Measurements from ENCODE around the gene CDK8.
"Not testable (repeated sequence)": the region's sequence is repeated elsewhere in the genome, so short reads cannot be mapped to it uniquely, and the experiment has no call there.

CDK8 gene

GRCh38 chr13:26247011-26247410 is 6.9 kb upstream of the CDK8 start:
- no peak overlapping the region for H3K4me3 ChIP-seq (ENCODE audit: low read depth, low read length)
- in situ Hi-C loops (cut with HindIII; ENCODE audit: low pct_ligation_motif_present, low sequenced_read_pairs): no loop called here
- no peaks in the 10 kb centered on the region for H3K27me3 ChIP-seq (replicated peaks)
- no peak for DNase-seq
- H3K27ac ChIP-seq: no peak overlapping the region
- no peaks in the 10 kb centered on the region for H3K36me3 ChIP-seq (replicated peaks)
- no peak for TF ChIP-seq CTCF (IDR thresholded peaks at IDR 0.05; ENCODE audit: low read depth, low read length, missing control alignments)

GRCh38 chr13:26247608-26248007 is 6.3 kb upstream of the CDK8 start:
- peak; percentile 11 for DNase-seq
- Histone ChIP-seq H3K4me3 (ENCODE audit: low read depth, low read length) (no peak overlapping the region), H3K27me3 (replicated peaks) (no peaks in the 10 kb centered on the region), H3K27ac (no peak overlapping the region), H3K36me3 (replicated peaks) (no peaks in the 10 kb centered on the region)
- in situ Hi-C loops (cut with HindIII; ENCODE audit: low pct_ligation_motif_present, low sequenced_read_pairs): no loop called here
- no peak for TF ChIP-seq CTCF (IDR thresholded peaks at IDR 0.05; ENCODE audit: low read depth, low read length, missing control alignments)

- Histone ChIP-seq H3K4me3 (ENCODE audit: low read depth, low read length) (no peak overlapping the region), H3K27ac (no peak overlapping the region), H3K27me3 (replicated peaks) (no peaks in the 10 kb centered on the region), H3K36me3 (replicated peaks) (no peaks in the 10 kb centered on the region)
- in situ Hi-C loops (cut with HindIII; ENCODE audit: low pct_ligation_motif_present, low sequenced_read_pairs): no loop called here
- no peak for DNase-seq
- no peak for TF ChIP-seq CTCF (IDR thresholded peaks at IDR 0.05; ENCODE audit: low read depth, low read length, missing control alignments)
Observed at GRCh38 chr13:26249551-26249950, 4.4 kb upstream of the CDK8 start.

- H3K27ac ChIP-seq; H3K27me3 ChIP-seq (replicated peaks); H3K4me3 ChIP-seq (ENCODE audit: low read depth, low read length); H3K36me3 ChIP-seq (replicated peaks); in situ Hi-C loops (cut with HindIII; ENCODE audit: low pct_ligation_motif_present, low sequenced_read_pairs); DNase-seq: not testable (repeated sequence)
Observed at GRCh38 chr13:26252006-26252405, 1.9 kb upstream of the CDK8 start.

- Histone ChIP-seq H3K27me3 (replicated peaks) (no peaks in the 10 kb centered on the region), H3K27ac (no peak overlapping the region), H3K4me3 (ENCODE audit: low read depth, low read length) (peak overlapping the region; percentile 82), H3K36me3 (replicated peaks) (no peaks in the 10 kb centered on the region)
- DNase-seq: no peak
- in situ Hi-C loops (cut with HindIII; ENCODE audit: low pct_ligation_motif_present, low sequenced_read_pairs): no loop called here
- no peak for TF ChIP-seq CTCF (IDR thresholded peaks at IDR 0.05; ENCODE audit: low read depth, low read length, missing control alignments)
Observed at GRCh38 chr13:26253262-26253786, 605 bp upstream of the CDK8 start.

DNA sequence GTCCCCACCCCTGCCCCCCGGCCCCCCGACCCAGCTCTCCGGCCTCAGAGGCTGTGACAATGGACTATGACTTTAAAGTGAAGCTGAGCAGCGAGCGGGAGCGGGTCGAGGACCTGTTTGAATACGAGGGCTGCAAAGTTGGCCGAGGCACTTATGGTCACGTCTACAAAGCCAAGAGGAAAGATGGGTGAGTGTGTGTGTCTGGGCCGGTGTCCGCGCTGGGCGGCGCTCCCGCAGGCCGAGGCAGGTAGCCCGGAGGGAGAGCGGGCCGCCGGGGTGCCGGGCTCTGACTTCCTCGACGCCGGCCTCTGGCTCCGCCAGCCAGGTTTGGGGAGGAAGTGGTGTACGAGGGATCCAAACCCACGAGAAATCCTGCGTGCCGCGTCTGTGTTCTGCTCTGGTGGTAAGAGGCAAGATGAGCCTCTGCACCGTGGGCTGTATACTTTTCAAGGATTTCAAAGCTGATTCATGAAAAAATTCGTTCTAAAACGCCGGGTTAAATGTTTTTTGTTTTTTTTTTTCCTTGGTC is 718 bp downstream of the CDK8 start:
- H3K27me3 ChIP-seq (replicated peaks): no peaks in the 10 kb centered on the region
- DNase-seq: peak; percentile 10
- no peaks in the 10 kb centered on the region for H3K36me3 ChIP-seq (replicated peaks)
- H3K27ac ChIP-seq: no peak overlapping the region
- in situ Hi-C loops (cut with HindIII; ENCODE audit: low pct_ligation_motif_present, low sequenced_read_pairs): no loop called here
- peak overlapping the region; percentile 82 for H3K4me3 ChIP-seq (ENCODE audit: low read depth, low read length)
- TF ChIP-seq CTCF (IDR thresholded peaks at IDR 0.05; ENCODE audit: low read depth, low read length, missing control alignments): no peak
